ENCODE data around the gene SLC4A7.

Gene SLC4A7

GRCh38 chr3:27431116-27431515 lies 53.1 kb downstream of the SLC4A7 start:
- Histone ChIP-seq H3K27me3 (ENCODE audit: control insufficient read depth, low read length) (no peaks in the 10 kb centered on the region), H4K20me1 (ENCODE audit: control insufficient read depth, insufficient read depth, low read depth, low read length) (no peaks in the 10 kb centered on the region), H3K4me3 (ENCODE audit: low read length) (no peak overlapping the region), H3K79me2 (ENCODE audit: control insufficient read depth, low read length) (no peaks in the 10 kb centered on the region), H3K9me2 (replicated peaks; ENCODE audit: control insufficient read depth, low read length) (no peaks in the 10 kb centered on the region), H3K9me3 (ENCODE audit: control insufficient read depth, insufficient read depth, low read length) (no peaks in the 10 kb centered on the region), H3K4me2 (ENCODE audit: low read length) (no peak overlapping the region), H3F3A (ENCODE audit: control insufficient read depth, insufficient read depth) (0 out of 2 replicates have a peak, but pooled peaks cover 2% of the 10 kb centered on the region), H3K36me3 (ENCODE audit: control insufficient read depth, low read length) (peaks cover 68% of the 10 kb centered on the region), H3K27ac (ENCODE audit: low read depth, low read length) (no peak overlapping the region), H3K4me1 (ENCODE audit: control insufficient read depth, low read length) (no peaks in the 10 kb centered on the region)
- TF ChIP-seq, protein P1, sequence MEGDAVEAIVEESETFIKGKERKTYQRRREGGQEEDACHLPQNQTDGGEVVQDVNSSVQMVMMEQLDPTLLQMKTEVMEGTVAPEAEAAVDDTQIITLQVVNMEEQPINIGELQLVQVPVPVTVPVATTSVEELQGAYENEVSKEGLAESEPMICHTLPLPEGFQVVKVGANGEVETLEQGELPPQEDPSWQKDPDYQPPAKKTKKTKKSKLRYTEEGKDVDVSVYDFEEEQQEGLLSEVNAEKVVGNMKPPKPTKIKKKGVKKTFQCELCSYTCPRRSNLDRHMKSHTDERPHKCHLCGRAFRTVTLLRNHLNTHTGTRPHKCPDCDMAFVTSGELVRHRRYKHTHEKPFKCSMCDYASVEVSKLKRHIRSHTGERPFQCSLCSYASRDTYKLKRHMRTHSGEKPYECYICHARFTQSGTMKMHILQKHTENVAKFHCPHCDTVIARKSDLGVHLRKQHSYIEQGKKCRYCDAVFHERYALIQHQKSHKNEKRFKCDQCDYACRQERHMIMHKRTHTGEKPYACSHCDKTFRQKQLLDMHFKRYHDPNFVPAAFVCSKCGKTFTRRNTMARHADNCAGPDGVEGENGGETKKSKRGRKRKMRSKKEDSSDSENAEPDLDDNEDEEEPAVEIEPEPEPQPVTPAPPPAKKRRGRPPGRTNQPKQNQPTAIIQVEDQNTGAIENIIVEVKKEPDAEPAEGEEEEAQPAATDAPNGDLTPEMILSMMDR (IDR thresholded peaks at IDR 0.05; ENCODE audit: low read depth, low read length, poor library complexity, severe bottlenecking) = no peak
- no peak for TF ChIP-seq EZH2phosphoT487 (IDR thresholded peaks at IDR 0.05; ENCODE audit: borderline replicate concordance, low read length)

DNA sequence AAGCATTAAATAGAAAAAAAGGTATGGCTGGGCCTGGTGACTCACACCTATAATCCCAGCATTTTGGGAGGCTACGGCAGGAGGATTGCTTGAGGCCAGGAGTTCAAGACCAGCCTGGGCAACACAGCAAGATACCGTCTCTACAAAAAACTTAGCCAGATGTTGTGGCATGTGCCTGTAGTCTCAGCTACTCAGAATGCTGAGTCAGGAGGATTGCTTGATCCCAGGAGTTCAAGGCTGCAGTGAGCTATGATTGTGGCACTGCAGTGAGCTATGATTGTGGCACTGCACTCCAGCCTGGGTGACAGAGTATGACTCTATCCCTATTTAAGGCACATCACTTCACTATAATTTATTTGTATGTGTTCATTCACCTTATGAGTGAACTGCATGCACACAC lies 54.3 kb downstream of the SLC4A7 start:
- Histone ChIP-seq H4K20me1 (ENCODE audit: control insufficient read depth, insufficient read depth, low read depth, low read length) (no peaks in the 10 kb centered on the region), H3K36me3 (ENCODE audit: control insufficient read depth, low read length) (peaks cover 61% of the 10 kb centered on the region), H3K79me2 (ENCODE audit: control insufficient read depth, low read length) (no peaks in the 10 kb centered on the region), H3K9me2 (replicated peaks; ENCODE audit: control insufficient read depth, low read length) (no peaks in the 10 kb centered on the region), H3K4me2 (ENCODE audit: low read length) (no peak overlapping the region), H3K4me1 (ENCODE audit: control insufficient read depth, low read length) (no peaks in the 10 kb centered on the region), H3K4me3 (ENCODE audit: low read length) (no peak overlapping the region), H3F3A (ENCODE audit: control insufficient read depth, insufficient read depth) (0 out of 2 replicates have a peak, but pooled peaks cover 2% of the 10 kb centered on the region), H3K9me3 (ENCODE audit: control insufficient read depth, insufficient read depth, low read length) (no peaks in the 10 kb centered on the region), H3K27ac (ENCODE audit: low read depth, low read length) (no peak overlapping the region), H3K27me3 (ENCODE audit: control insufficient read depth, low read length) (no peaks in the 10 kb centered on the region)
- no peak for TF ChIP-seq EZH2phosphoT487 (IDR thresholded peaks at IDR 0.05; ENCODE audit: borderline replicate concordance, low read length)
- TF ChIP-seq, protein P1 (IDR thresholded peaks at IDR 0.05; ENCODE audit: low read depth, low read length, poor library complexity, severe bottlenecking) = no peak

- Histone ChIP-seq H3K4me2 (ENCODE audit: low read length) (no peak overlapping the region), H3K79me2 (ENCODE audit: control insufficient read depth, low read length) (no peaks in the 10 kb centered on the region), H3K4me3 (ENCODE audit: low read length) (no peak overlapping the region), H3F3A (ENCODE audit: control insufficient read depth, insufficient read depth) (no peaks in the 10 kb centered on the region), H3K9me2 (replicated peaks; ENCODE audit: control insufficient read depth, low read length) (no peaks in the 10 kb centered on the region), H3K27ac (ENCODE audit: low read depth, low read length) (no peak overlapping the region), H3K27me3 (ENCODE audit: control insufficient read depth, low read length) (no peaks in the 10 kb centered on the region), H3K9me3 (ENCODE audit: control insufficient read depth, insufficient read depth, low read length) (no peaks in the 10 kb centered on the region), H3K4me1 (ENCODE audit: control insufficient read depth, low read length) (no peaks in the 10 kb centered on the region), H3K36me3 (ENCODE audit: control insufficient read depth, low read length) (peaks cover 60% of the 10 kb centered on the region), H4K20me1 (ENCODE audit: control insufficient read depth, insufficient read depth, low read depth, low read length) (no peaks in the 10 kb centered on the region)
- TF ChIP-seq, protein P1 (IDR thresholded peaks at IDR 0.05; ENCODE audit: low read depth, low read length, poor library complexity, severe bottlenecking) = no peak
- TF ChIP-seq EZH2phosphoT487 (IDR thresholded peaks at IDR 0.05; ENCODE audit: borderline replicate concordance, low read length) = no peak
Observed at GRCh38 chr3:27428446-27428845, 55.7 kb downstream of the SLC4A7 start.

All from DOHH2 (cell line).